SK-N-DZ (cell line): ENCODE measurements around the gene EGFR.
A peak's percentile ranks its signal among the peaks of the same experiment; 100 is the strongest.

Experiments
- DNase-seq: peaks from one replicate; pipeline ENCODE4 v3.0.0-alpha.2; 2015; ENCODE audit warnings: low spot score

EGFR gene

DNA sequence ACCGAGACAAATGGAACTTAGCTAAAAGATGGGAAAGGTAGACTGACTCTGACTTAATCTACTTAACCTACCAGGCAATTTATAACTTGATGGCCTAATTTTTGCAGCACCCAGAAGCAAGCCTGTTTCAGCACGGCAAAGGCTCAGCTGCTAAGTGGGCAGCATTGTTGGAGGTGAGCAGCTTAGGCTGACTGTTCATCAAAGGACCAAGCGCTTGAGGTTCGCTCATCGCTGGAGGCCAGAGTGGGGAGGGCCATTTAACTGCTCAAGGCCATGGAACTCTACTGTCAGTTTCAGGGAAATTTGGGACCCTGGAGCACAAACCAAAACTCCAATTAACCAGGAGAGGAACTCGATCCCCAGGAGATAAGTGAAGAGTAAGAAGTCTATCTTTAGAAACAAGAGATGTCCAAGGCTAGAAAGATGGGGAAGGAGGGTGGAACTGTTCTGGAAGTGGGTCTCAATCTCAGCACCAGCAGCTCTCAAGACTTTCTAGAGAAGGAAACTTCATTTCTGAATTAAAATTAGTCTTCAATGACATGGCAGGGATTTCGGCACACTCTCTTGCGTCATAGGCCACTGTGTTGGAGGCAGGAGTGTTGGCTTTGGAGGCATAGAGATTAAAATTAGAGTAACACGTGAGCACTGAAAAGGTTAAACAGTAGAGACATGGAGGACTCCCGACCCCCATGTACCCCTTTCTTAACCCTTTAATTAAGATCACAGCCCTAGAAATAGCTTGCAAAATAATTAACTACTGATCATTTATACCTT lies 43.1 kb downstream of the EGFR start:
- DNase-seq, result no peak

DNA sequence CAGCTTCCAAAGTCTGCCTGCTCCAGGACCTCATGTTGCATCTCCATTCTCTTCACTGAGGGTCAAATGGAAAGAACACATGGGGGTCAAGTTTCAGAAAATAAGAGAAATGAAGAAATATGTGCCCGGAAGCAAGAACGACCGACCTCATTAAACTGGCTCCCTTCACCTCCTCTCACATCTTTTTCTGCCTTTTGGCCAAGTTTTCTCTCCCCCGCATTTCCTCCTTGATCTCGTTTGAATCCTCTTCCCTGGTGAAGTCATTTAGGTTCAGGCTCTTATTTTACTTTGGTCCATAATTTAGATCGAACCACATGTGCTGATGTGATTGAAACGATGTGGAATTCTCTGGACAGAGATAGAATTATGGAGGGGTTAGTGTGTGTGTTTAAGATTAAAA lies 44.2 kb downstream of the EGFR start:
- no peak for DNase-seq

DNA sequence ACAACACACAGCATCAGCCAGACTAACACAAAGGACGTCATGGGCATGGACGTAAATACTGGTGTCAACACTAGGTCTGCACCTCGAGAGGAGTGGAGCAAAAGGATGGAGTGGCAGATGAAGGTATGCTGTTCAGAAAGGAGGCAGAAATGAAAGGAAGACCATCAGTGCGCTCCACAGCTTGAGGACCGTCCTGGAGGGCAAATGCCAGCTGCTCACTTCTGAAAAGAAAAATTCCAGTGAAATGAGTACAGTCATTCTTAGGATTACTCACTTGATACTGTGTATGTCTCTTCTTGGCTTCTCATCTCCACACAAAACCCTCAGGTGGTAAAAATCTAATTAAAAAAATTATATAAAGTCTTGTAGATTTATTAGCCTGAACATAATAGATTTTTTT lies 44.8 kb downstream of the EGFR start:
- DNase-seq, result no peak

DNA sequence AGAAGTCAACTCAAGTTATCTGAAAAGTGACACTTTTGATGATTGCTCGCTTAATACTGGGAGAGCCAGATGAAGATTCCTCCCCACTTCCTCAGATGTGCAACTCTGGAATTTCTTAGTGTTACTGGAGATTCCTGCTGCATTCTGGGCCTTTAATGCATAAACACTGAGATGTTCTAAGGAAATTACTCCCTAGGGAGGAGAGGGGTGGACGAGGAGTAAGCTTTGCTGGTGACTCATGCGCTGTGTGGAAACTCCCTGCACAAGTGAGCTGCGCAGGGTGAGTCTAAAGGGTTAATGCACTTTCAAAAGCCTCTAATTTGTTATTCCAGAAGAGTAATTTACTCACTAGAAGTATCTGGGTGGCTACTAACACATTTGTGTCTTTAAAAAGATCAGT lies 46.3 kb downstream of the EGFR start:
- no peak for DNase-seq

DNA sequence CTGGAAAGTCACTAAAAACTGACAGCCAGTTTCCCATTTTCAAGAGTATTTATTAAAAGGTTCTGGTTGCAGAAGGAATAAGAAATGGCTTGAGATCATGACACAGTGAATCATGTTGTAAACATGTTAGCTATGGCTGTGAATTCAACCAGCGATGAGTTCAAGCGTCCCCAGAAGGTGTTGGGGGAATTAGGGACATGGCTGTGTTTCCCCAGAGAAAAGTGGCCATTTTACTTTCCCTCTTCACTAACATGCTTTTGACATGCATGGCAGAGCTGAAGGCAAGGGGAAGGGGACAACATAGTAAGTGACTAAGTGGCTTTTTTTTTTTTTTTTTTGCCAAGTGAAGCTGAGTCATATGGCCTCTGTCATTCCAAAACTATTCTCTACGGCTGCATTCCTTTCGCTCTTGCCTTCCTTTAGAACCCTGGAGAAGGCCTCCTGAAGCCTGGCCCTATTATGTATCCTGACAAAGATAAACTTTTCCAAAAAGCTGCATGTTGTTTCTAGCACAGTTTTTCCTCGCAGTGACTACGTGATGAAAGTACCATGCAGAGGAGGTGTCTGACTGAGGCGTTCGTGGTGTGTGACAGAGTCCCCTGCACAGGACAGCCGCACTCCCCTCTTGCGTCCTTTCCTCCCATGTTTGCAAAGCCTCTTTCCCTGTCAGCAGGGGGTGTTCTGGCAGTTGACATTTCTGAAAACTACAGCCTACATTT lies 46.9 kb downstream of the EGFR start:
- DNase-seq, result no peak

DNA sequence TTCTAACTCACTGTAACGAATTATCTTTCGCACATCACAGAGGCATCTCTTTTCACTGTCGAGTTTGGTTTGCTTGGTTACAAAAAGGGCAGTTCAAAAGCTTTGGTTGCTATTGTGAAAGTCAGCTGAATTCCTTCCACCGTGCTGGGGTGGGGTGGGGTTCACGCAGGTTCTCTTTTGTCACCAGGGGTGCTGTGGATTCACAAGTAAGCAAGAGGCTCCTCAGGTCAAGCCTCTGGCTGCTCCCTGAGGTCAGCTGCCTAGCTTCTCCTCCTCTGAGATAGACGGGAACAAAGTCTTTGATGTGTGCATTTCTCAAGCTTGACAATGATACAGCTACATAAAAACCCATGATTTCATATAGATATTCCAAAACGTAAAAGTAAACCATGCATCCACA lies 47.7 kb downstream of the EGFR start:
- DNase-seq, result no peak

DNA sequence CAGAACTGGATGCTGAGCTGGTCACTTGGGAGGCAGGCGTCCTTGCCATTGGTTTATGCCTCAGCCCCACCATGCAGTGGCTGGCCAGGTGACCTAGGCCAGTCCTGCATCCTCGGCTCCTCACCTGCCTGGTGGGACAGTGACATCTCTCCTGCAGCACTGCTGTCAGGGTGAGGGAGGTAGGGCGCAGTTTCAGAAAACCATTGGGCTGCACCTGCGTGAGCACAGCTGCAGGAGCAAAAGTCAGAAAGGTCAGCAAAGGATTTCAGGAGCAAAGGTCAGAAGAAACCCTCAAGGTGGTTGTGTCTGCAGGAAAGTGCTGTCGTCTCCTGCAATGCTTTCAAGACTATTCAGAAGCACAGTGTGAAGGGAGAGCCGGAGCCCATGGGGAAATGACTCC lies 48.1 kb downstream of the EGFR start:
- DNase-seq, result no peak

DNA sequence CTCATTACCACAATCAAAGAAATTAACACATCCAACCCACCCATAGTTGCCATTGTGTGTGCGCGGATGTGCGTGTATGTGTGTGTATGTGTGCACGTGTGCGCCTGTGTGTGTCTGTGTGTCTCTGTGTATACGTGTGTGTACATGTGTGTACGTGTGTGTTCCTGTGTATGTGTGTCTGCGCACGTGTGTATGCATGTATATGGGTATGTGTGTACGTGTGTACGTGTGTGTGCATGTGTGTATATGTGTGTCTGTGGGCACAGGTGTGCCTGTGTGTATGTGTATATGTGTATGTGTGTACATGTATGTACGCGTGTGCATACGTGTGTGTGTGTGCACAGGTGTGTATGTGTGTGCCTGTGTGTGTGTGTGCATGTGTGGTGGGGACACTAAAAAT lies 48.9 kb downstream of the EGFR start:
- DNase-seq, result no peak

DNA sequence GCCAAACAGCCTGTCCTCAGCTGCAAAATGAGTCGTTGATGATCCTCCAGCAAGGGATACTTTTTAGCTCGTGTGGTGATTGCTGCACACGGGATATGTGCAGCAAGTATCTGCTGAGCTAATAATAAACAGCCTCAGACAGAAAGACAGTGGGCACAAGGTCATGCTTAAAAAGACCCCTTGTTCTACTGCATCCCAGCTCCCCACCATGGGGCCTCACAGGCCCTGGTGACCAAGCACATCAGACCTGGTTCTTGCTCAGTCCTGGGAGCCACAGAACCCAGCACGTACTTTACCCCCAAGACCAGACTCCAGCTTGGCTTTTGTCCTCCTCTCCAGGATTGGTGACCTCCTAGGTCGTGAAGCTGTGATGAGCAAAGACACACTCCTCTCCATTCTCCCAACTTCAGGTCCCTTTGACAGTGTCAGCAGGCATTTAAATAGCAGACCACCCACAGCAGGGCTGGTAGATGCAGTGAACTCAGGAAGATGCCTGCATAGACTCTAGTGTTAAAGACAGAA lies 50.5 kb downstream of the EGFR start:
- no peak for DNase-seq

DNA sequence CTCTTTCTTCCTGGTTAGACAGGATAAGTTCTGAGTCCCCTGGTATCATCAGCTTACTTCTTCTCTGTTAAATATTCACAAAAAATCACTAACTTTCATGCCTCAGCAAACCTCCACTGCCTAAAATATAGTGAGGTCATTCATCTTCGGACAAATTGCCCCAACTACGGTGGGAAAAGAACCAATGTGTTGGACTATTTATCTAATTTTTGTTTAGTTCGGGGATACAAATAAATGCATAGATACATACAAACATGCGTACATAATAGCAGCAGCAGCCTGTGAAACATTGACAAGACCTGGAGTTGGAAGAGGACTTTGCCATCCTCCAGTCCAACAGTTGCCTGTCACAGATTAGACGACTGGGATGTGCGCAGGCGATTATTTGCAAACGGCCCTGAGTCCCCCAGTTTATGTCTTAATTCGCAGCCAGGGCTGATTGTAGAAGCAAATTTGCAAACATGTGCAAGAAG lies 51.5 kb downstream of the EGFR start:
- DNase-seq, result no peak

DNA sequence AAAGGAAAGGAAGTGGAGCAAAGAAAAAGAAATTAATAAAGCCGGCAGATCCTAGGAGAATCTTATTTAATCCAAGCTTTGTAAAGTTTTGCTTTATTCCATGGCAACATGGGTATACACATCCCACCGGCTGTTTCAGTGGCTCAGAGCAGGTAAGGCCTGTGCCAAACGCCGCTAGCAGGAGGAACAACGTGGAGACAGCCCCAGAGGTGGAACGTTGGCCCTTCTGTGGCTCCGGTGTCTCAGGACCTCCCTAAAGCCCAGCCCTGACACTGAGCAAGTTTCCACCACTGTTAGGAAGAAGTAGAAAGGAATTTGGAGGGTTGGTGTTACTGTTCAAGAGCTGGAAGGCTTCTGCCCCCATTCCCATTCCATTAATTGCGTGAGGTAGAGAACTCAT lies 52.0 kb downstream of the EGFR start:
- no peak for DNase-seq

DNA sequence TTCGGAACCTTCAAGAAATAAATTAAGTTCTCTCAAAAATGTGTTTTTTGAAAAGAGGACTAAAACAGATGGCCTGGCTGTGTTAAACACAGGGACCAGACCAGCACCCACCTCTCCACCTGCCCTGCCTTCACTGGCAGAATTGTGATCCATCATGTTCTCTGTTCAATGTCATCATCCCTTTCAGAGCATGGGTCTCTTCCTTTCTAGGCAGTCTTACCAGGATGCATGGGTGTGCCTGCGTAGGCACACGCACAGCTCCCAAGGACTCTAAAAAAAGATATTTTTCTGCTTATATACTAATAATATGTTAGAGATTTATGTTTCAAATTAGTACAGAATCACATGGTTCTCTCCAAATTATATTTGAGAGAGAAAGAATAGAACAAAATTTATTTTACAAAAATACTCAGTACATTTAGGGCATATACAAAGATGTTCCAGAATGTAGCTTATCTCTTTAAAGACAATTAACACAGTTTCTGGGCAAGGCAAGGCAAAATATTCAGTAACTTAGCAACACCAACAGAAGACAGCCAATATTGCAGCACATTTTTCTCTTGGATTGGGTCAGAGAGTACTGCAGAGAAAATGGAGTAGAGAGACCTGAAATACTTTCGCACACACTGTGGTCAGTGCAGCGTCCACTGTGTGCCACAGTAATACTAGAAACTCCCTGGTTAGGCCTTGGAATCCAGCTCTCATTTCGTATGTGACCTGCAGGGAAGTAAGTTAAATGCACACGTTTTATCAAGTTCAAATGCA lies 52.8 kb downstream of the EGFR start:
- DNase-seq, result no peak

DNA sequence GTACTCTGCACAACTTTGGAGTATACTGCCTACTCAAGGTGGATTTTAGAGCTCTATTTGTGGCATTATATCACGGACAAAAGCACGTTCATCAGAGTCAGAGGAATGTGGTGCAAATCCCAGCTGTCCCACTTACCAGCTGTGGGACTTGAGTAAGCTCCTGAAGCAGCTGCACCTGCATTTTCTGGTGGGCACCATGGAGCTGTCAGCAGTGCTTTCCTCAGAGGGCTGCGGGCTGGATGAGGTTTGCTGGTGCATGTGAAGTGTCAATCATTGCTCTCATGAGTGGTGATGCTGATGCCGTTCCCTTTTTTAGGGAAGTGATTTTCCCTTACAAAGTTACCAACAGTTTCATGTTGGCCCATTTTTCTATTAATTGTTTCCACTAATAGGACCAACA lies 53.4 kb downstream of the EGFR start:
- no peak for DNase-seq

DNA sequence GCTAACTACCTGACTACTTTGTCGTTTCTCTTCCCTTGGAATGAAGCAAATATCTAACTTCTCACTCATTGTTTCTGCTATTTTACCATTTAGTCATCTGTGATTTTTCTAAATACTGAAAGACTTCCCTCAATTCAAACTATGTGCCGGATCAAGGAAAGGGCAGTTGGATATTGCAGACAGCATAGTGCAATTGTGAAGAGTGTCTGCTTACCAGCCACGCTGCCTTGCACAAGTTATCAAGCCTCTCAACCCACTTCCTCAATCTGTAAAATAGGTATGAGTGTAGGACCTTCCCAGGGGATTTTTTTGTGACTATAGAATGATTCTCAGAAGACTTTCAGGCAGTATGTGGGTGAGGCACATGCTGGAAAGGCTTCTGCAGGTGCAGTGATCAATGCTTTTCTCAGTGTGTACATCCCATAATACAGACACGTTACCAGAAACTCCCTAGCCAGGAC lies 54.3 kb downstream of the EGFR start:
- no peak for DNase-seq

DNA sequence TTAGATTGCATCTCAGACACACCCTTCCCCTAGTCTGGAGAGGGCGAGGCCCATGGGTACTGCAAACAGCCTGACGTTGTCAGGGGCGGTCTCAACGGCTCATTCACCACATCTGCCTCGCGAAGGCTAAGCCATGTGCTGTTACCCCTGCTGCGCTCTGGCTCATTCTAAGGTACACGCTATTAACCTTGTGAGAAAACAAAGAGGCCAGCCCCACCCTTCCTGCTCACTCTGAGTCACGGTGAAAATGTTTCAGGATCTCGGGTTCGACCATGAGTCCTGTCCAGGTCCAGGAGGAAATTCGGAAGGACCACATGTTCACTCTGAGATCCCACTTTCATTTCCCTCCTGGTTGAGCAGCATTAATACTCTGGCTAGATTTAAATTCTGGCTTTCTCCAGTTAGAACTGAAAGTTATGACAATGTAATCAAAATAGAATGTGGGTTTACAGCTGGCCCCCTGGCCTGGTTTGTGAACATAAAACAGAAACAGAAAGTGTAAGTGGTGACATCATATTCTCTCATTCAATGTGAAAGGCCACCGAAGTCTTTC lies 55.2 kb downstream of the EGFR start:
- no peak for DNase-seq

DNA sequence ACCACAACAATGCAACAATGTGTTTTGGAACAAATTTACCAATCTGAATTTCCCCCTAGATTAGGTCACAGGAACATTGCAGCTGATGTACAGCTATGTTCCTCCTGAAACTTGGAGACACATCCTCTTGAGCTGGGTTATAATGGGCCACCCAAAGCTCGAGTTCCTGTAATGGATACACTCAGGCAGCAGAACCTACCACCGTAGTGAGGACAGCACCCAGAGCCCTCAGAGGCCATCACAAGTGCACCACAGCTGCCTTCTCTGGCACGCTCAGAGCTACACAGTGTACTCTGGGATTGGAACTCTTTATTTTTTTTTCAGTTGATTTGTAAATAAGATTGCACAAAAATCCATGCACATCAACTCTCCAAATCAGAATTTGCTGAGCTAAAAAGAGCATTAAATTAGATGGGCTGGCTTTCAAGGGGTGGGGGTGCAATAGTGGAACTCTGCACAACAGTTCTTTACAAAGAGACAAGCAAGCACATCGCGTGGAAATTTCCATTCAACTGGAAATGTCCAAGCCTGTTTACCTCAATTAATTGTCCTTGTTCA lies 56.7 kb downstream of the EGFR start:
- no peak for DNase-seq

DNA sequence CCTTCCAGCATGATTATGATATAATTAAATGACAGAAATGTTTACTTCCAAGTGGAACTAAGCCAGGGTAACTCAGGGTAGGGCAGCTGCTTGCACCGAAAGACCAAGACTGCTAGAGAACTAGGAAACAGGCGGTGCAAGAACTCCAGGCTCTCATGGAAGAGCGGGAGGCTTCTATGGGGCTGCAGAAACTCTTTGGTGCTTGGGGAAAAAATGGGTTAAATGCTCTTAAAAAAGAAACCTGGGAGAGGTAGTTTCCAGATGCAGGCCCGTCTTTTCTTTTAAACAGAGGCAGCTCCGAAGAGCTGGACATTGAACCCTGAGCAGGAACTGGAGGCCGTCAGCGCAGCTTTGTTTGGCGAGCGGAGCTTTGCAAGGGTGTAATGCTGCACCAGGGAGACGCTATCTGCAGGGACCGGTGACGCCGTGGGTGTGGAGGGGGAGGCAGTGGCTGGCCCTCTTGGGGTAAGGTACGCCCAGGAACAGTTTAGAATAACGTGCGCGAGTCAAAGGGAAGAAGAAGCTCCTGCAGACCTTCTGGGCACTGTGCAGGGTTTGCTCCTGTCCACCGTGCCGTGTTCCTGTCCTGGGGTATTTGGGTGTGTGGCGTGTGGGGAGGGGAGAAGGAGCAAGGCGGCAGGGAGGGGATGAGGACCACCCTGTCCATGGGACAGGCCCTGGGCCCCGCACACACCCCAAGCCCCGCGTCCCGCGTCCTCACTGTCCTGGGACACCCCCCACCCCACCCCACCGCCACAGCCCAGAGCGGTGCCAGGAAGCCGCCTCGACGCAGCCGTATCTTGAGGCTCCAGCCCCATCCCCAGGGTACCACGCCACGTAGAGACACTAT lies 59.0 kb downstream of the EGFR start:
- no peak for DNase-seq

DNA sequence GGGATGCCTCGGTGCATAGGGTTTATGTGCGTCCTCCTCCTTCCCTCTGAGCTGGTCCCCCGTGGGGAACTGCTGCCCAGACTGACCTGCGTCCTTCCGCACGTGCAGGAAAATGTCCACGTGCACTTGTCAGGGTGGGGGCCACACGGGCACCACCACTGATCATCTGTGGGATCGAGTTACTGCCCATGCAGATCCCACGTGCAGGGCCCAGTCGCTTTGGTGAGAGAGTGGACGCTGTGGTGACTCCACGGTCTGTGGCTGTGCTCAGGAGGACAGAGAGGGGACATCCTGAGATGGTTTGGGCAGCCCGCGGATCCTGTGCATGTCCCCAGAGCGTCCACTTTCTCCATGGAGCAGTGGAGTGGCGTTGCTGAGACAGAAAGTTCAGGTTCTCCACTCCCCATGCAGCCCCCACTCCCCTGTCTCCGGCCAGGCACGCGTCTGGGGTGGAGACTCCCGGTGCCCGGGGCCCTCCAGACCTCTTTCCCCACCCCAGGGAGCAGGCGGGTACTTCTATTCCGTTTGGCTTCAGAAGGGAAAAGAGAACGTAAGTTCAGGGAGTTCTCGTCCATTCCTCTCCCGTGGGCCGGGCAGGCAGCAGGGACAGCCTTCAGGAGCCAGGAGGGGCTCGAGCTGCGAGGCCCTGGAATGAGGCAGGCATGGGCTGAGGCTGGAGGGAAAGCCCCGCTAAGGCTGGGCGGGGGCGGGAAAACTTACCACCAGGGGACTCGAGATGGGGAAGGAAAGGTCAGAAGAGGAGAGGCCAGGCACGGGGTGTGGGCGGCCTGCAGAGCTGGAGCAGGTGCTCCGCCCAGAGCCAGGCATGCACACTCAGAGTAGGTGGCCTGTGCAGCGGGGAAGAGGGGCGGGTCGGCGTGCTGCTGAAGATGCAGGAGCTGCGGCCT lies 59.9 kb downstream of the EGFR start:
- peak; percentile 82 for DNase-seq

DNA sequence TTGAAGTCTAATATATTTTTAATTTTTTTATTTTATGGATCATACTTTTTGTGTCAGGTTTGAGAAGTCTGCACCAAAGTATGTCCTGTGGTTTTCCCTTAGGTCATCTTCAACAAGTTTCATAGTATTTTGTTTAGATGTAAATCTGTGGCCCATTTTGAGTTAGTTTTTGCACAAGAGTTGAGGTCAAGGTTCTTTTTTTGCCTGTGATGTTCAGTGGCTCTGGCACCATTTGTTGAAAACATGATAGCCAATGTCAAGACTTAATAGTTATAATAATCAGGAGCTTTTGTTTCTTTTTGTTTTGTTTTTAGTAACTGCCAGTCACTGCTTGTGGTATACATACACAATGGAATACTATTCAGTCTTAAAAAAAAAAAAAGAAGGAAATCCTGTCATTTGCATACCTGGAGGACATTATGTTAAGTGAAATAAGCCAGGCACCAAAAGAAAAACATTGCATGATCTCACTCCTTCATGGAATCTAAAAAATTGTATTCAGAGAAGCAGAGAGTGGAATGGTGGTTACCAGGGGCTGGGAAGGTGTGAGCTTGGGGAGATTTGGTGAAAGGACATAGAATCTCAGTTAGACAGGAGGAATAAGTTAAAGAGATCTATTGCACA lies 61.3 kb downstream of the EGFR start:
- DNase-seq, result no peak
